HEK293 (cell line): Measurements from ENCODE around the gene ANGEL1.

Source experiments
- CTCF ChIP-seq: fragments of 450-650 bp; formaldehyde crosslinking; IDR thresholded peaks from 2 replicates; pipeline ENCODE4 v1.5.1; 2016; ENCODE audit warnings: missing biosample characterization, missing genetic modification characterization
- MZF1 ChIP-seq: fragments of 450-650 bp; formaldehyde crosslinking; IDR thresholded peaks from 2 replicates; pipeline ENCODE4 v1.5.1; 2017; ENCODE audit warnings: missing biosample characterization, missing genetic modification characterization, borderline replicate concordance
- TCF7L2 ChIP-seq: IDR thresholded peaks from 2 replicates; pipeline ENCODE4 v1.6.1; 2011; ENCODE audit warnings: low read depth, mild to moderate bottlenecking, inconsistent platforms, low read length, moderate library complexity, borderline replicate concordance
- ZNF266 ChIP-seq: fragments of 450-650 bp; formaldehyde crosslinking; IDR thresholded peaks from 2 replicates; pipeline ENCODE4 v1.5.1; 2016; ENCODE audit warnings: missing biosample characterization, missing genetic modification characterization, low read depth
- ZNF658 ChIP-seq: fragments of 450-650 bp; formaldehyde crosslinking; IDR thresholded peaks from 2 replicates; pipeline ENCODE4; 2016; ENCODE audit warnings: missing biosample characterization, missing genetic modification characterization

GRCh38 chr14:76780058-76780345 is 32.7 kb downstream of the ANGEL1 start:
- TF ChIP-seq CTCF (tag by site-specific recombination): no peak
- TF ChIP-seq ZNF658: no peak
- no peak for TF ChIP-seq ZNF266
- no peak for TF ChIP-seq TCF7L2
- TF ChIP-seq MZF1 (tag by site-specific recombination): no peak
